ENCODE measurements around the gene IL11RA. TPM values are rescaled to one million over a fixed set of nuclear protein-coding genes. Genes with fewer than 3 reads are reported as not detected.
A peak's percentile ranks its signal among the peaks of the same experiment; 100 is the strongest.

Gene IL11RA
- total RNA-seq, 1 donor from 2014 or later, result 61.4 TPM

DNA sequence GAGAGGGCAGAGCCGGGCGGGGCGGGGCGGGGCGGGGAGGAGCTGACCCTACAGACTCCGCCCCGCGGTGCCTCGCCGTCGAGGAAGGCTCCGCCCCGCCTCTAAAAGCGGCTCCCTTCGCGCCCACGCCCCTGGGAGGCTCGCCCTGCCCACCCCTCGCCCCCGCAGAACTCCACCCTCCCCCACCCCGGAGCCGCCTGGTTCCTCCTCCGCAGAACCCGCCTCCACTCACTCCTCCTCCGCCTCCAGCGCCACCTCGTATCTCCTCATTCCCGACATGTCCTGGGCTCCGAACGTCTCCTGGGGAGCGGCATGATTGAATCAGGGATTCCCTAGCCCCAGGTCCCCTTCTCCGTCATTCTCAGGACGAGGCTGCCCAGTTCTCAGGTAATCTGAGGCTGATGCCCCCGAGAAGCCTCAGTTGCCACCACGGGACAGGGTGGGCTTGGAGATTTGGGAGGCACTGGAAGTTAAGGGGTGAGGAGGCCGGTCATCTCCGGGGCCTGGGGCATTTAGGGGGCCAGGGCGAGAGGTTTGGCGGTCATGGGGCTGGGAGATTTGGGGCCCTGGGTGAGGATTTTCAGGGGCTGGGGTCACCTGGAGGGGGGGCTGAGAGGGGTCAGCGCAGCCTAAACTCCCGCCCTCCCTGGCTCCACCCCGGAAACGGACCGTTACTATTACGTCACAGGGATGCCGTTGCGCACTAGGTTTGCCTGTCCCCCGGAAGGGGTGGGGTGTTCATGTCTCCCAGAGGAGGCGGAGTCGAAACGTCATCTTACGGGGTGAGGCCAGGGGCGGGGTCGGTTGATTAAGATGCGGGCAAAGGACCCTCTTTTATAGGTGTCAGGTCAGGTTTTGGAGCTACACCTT, 13.6 kb downstream of the IL11RA start:
- DNase-seq (ENCODE audit: low spot score), result peak; percentile 80
- TF ChIP-seq, protein P1, sequence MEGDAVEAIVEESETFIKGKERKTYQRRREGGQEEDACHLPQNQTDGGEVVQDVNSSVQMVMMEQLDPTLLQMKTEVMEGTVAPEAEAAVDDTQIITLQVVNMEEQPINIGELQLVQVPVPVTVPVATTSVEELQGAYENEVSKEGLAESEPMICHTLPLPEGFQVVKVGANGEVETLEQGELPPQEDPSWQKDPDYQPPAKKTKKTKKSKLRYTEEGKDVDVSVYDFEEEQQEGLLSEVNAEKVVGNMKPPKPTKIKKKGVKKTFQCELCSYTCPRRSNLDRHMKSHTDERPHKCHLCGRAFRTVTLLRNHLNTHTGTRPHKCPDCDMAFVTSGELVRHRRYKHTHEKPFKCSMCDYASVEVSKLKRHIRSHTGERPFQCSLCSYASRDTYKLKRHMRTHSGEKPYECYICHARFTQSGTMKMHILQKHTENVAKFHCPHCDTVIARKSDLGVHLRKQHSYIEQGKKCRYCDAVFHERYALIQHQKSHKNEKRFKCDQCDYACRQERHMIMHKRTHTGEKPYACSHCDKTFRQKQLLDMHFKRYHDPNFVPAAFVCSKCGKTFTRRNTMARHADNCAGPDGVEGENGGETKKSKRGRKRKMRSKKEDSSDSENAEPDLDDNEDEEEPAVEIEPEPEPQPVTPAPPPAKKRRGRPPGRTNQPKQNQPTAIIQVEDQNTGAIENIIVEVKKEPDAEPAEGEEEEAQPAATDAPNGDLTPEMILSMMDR (IDR thresholded peaks at IDR 0.05; ENCODE audit: unreplicated experiment), result no peak
- peaks cover 11% of the 10 kb centered on the region for H3K27me3 Mint-ChIP-seq (ENCODE audit: unreplicated experiment)

DNA sequence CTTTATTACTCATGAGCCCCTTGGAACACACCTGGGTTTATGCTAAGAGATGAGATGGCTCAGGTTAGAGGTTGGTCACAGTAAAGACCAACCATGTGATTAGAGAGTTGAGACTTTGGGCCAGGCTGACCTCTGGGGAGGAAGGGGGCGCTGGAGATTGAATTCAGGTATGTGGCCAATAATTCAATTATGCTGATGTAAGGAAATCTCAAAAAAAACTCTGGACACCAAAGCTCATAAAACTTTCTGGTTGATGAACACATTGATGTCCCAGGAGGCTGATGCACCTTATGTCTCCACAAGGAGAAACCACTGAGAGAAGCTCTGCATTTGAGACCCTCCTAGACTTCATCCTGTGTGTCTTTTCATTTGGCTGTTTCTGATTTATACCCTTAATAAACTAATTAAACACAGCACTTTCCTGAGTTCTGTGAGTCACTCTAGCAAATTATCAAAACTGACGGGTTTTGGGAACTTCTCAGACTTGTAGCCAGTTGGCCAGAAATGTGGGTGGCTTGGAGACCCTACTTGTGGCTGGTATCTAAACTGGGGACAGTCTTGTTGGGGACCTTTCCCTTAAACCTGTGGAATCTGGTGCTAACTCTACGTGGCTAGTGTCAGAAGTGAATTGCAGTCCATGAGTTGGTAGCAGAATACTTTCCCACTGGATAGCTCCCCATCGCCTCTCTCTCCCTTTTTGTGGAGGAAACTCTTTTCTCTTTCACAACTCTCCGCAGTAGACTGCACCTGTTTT, 18.0 kb downstream of the IL11RA start:
- H3K4me1 Mint-ChIP-seq (ENCODE audit: unreplicated experiment), result peaks cover 2% of the 10 kb centered on the region
- DNase-seq (ENCODE audit: low spot score), result no peak
- TF ChIP-seq, protein P1 (IDR thresholded peaks at IDR 0.05; ENCODE audit: unreplicated experiment), result no peak
- H3K36me3 Mint-ChIP-seq (ENCODE audit: low read depth, unreplicated experiment), result peaks cover 14% of the 10 kb centered on the region
- no peak overlapping the region for H3K27ac Mint-ChIP-seq (ENCODE audit: unreplicated experiment)
- H3K9me3 Mint-ChIP-seq (ENCODE audit: unreplicated experiment), result peaks cover 4% of the 10 kb centered on the region
- H3K27me3 Mint-ChIP-seq (ENCODE audit: unreplicated experiment), result peaks cover 2% of the 10 kb centered on the region
- H3K4me3 Mint-ChIP-seq (ENCODE audit: unreplicated experiment), result no peak overlapping the region

More for the DNA sequence above, 13.6 kb downstream of the IL11RA start:
- Mint-ChIP-seq H3K4me1 (ENCODE audit: unreplicated experiment) (peaks cover 23% of the 10 kb centered on the region), H3K9me3 (ENCODE audit: unreplicated experiment) (peaks cover 4% of the 10 kb centered on the region), H3K4me3 (ENCODE audit: unreplicated experiment) (peak overlapping the region; percentile 83), H3K36me3 (ENCODE audit: low read depth, unreplicated experiment) (peaks cover 25% of the 10 kb centered on the region), H3K27ac (ENCODE audit: unreplicated experiment) (no peak overlapping the region)

DNA sequence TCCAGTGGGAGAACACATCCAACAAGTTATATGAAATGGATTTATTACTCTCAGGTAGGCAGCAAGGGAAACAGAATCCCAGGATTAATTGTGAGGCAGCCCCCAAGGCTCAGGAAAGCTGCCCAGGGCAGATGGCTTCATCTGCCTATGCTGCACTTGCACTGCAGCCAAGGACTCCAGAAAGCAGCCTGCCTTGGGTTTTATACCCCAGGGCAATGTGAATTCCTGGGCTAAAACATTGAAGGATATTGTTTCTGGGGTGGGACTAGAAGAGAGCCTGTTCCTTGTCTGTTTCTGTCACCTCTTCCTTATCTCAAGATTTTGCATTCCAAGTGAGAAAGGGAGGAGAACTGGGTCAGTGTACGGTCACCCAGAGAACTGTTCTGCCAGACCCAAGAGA, 19.3 kb downstream of the IL11RA start:
- no peaks in the 10 kb centered on the region for H3K4me1 Mint-ChIP-seq (ENCODE audit: unreplicated experiment)
- no peak overlapping the region for H3K27ac Mint-ChIP-seq (ENCODE audit: unreplicated experiment)
- H3K4me3 Mint-ChIP-seq (ENCODE audit: unreplicated experiment), result no peak overlapping the region
- H3K36me3 Mint-ChIP-seq (ENCODE audit: low read depth, unreplicated experiment), result peaks cover 14% of the 10 kb centered on the region
- no peak for DNase-seq (ENCODE audit: low spot score)
- TF ChIP-seq, protein P1 (IDR thresholded peaks at IDR 0.05; ENCODE audit: unreplicated experiment), result no peak
- H3K9me3 Mint-ChIP-seq (ENCODE audit: unreplicated experiment), result peaks cover 4% of the 10 kb centered on the region
- H3K27me3 Mint-ChIP-seq (ENCODE audit: unreplicated experiment), result peaks cover 5% of the 10 kb centered on the region

DNA sequence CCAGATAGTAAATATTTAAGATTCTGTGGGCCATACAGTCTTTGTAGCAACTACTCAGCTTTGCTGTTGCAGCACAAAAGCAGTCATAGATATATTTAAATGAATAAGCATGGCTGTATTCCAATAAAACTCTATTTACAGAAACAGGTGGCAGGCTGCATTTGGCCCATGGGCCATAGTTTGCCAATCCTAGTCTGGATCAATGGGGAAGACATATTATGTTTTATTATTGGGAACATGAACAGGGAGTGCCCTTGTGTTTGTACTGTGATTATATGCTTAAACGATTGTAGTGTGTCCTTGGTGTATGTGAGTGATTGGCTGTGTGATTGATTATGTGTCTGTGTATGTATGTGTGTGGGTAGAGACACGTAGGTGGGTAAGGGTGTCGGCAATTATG, 22.5 kb downstream of the IL11RA start:
- H3K27me3 Mint-ChIP-seq (ENCODE audit: unreplicated experiment), result peaks cover 5% of the 10 kb centered on the region
- no peaks in the 10 kb centered on the region for H3K9me3 Mint-ChIP-seq (ENCODE audit: unreplicated experiment)
- no peak overlapping the region for H3K4me3 Mint-ChIP-seq (ENCODE audit: unreplicated experiment)
- H3K27ac Mint-ChIP-seq (ENCODE audit: unreplicated experiment), result no peak overlapping the region
- H3K36me3 Mint-ChIP-seq (ENCODE audit: low read depth, unreplicated experiment), result peaks cover 5% of the 10 kb centered on the region
- TF ChIP-seq, protein P1 (IDR thresholded peaks at IDR 0.05; ENCODE audit: unreplicated experiment), result no peak
- DNase-seq (ENCODE audit: low spot score), result no peak
- H3K4me1 Mint-ChIP-seq (ENCODE audit: unreplicated experiment), result no peaks in the 10 kb centered on the region
